Endothelial cell (in vitro differentiated cells): Measurements from ENCODE around the gene MCHR1. TPM values are rescaled to one million over a fixed set of nuclear protein-coding genes. Genes with fewer than 3 reads are reported as not detected.
"Not testable (repeated sequence)": the region's sequence is repeated elsewhere in the genome, so short reads cannot be mapped to it uniquely, and the experiment has no call there.

Experiments used
- DNase-seq: peaks from one replicate; pipeline ENCODE4 v3.0.0; 2021; ENCODE audit warnings: low spot score
- H3K27ac Mint-ChIP-seq: one replicate; pipeline ENCODE4 v1.8.0; 2021; ENCODE audit warnings: mixed read lengths, inconsistent platforms; ENCODE audit not compliant: unreplicated experiment
- H3K27me3 Mint-ChIP-seq: one replicate; pipeline ENCODE4 v1.8.0; 2021; ENCODE audit warnings: mild to moderate bottlenecking, moderate library complexity, mixed read lengths, inconsistent platforms; ENCODE audit not compliant: unreplicated experiment
- H3K36me3 Mint-ChIP-seq: one replicate; pipeline ENCODE4 v1.8.0; 2021; ENCODE audit warnings: mild to moderate bottlenecking, low read depth, mixed read lengths, inconsistent platforms; ENCODE audit not compliant: unreplicated experiment
- H3K4me1 Mint-ChIP-seq: one replicate; pipeline ENCODE4 v1.8.0; 2021; ENCODE audit warnings: mild to moderate bottlenecking, mixed read lengths, inconsistent platforms; ENCODE audit not compliant: unreplicated experiment
- H3K4me3 Mint-ChIP-seq: one replicate; pipeline ENCODE4 v1.8.0; 2021; ENCODE audit warnings: mild to moderate bottlenecking, mixed read lengths, inconsistent platforms; ENCODE audit not compliant: unreplicated experiment
- H3K9me3 Mint-ChIP-seq: one replicate; pipeline ENCODE4 v1.8.0; 2021; ENCODE audit warnings: mixed read lengths, inconsistent platforms; ENCODE audit not compliant: unreplicated experiment
- CTCF ChIP-seq: fragments of 200-600 bp; sonication (generic); IDR thresholded peaks from one replicate; pipeline ENCODE4 v1.5.0; 2021; ENCODE audit warnings: antibody characterized with exemption; ENCODE audit not compliant: unreplicated experiment
- total RNA-seq: library from RNA; stranded (reverse); fragmentation: NEBNext Ultra II Directional; extraction: Animal tissue kit (Norgen Biotek cat#: 25700); gene quantifications from one replicate; pipeline ENCODE4 v1.2.1, GENCODE V29; 2021; ENCODE audit not compliant: unreplicated experiment

The MCHR1 gene
- total RNA-seq, 1 donor from 2014 or later: 6.6 TPM

DNA sequence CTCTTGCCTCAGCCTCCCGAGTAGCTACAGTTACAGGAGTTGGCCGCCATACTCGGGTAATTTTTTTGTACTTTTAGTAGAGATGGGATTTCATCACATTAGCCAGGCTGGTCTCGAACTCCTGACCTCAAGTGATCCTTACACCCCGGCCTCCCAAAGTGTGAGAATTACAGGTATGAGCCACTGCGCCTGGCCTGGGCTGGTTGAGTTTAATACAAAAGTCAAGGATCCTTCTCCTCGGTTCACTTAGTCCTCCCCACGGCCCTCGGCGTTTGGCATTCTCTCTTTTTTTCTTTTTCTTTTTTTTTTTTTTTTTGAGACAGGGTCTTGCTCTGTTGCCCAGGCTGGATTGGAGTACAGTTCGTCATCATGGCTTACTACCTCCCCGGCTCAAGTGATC is 33.0 kb downstream of the MCHR1 start:
- Mint-ChIP-seq H3K9me3 (no peaks in the 10 kb centered on the region), H3K36me3 (peaks cover 4% of the 10 kb centered on the region), H3K27me3 (peaks cover 2% of the 10 kb centered on the region), H3K27ac (no peak overlapping the region), H3K4me3 (no peak overlapping the region), H3K4me1 (peaks cover 13% of the 10 kb centered on the region)
- DNase-seq: no peak
- no peak for TF ChIP-seq CTCF

GRCh38 chr22:40714499-40715337 is 35.4 kb downstream of the MCHR1 start:
- Mint-ChIP-seq H3K9me3 (no peaks in the 10 kb centered on the region), H3K4me3 (no peak overlapping the region), H3K4me1 (peaks cover 12% of the 10 kb centered on the region), H3K27ac (no peak overlapping the region), H3K27me3 (peaks cover 2% of the 10 kb centered on the region), H3K36me3 (no peaks in the 10 kb centered on the region)
- no peak for TF ChIP-seq CTCF
- no peak for DNase-seq

GRCh38 chr22:40716116-40716515 is 36.8 kb downstream of the MCHR1 start:
- no peak for DNase-seq
- H3K27me3 Mint-ChIP-seq: peaks cover 2% of the 10 kb centered on the region
- H3K27ac Mint-ChIP-seq: no peak overlapping the region
- no peak overlapping the region for H3K4me3 Mint-ChIP-seq
- no peaks in the 10 kb centered on the region for H3K9me3 Mint-ChIP-seq
- TF ChIP-seq CTCF: no peak
- no peaks in the 10 kb centered on the region for H3K36me3 Mint-ChIP-seq
- peaks cover 13% of the 10 kb centered on the region for H3K4me1 Mint-ChIP-seq

GRCh38 chr22:40717657-40718056 is 38.4 kb downstream of the MCHR1 start:
- not testable (repeated sequence) for H3K27ac Mint-ChIP-seq, H3K36me3 Mint-ChIP-seq, DNase-seq, H3K27me3 Mint-ChIP-seq, H3K9me3 Mint-ChIP-seq, H3K4me3 Mint-ChIP-seq
- peaks cover 12% of the 10 kb centered on the region for H3K4me1 Mint-ChIP-seq

- no peak for TF ChIP-seq CTCF
- no peak overlapping the region for H3K27ac Mint-ChIP-seq
- no peak for DNase-seq
- H3K27me3 Mint-ChIP-seq: no peaks in the 10 kb centered on the region
- H3K4me1 Mint-ChIP-seq: peaks cover 12% of the 10 kb centered on the region
- H3K36me3 Mint-ChIP-seq: no peaks in the 10 kb centered on the region
- no peak overlapping the region for H3K4me3 Mint-ChIP-seq
- no peaks in the 10 kb centered on the region for H3K9me3 Mint-ChIP-seq
Measured at GRCh38 chr22:40718250-40719204, 39.2 kb downstream of the MCHR1 start.
